B cell (primary cell): ENCODE results near the gene S1PR1. TPM values are rescaled to one million over a fixed set of nuclear protein-coding genes. Genes with fewer than 3 reads are reported as not detected.

Experiments
- ATAC-seq: fragments of 200-7000 bp; cut with Tn5 transposase; one replicate; pipeline ENCODE4 v1.10.0; 2021; ENCODE audit warnings: low read depth, mild to moderate bottlenecking, moderate number of reproducible peaks, moderate library complexity
- CTCF ChIA-PET: fragments of 350-600 bp; sonication (Branson Sonifier 250); formaldehyde crosslinking; loops from one replicate; lab custom pipeline; 2021; ENCODE audit warnings: antibody characterized with exemption, inconsistent platforms; lab: Charles Lee
- POLR2A ChIA-PET: fragments of 350-600 bp; sonication (Branson Sonifier 250); formaldehyde crosslinking; loops from one replicate; lab custom pipeline; 2021; ENCODE audit warnings: antibody characterized with exemption; lab: Charles Lee
- DNase-seq: peaks from one replicate; pipeline ENCODE4 v3.0.0; 2013
- H2AFZ ChIP-seq: 2 replicates; pipeline ENCODE4 v1.6.1; 2012; ENCODE audit warnings: mild to moderate bottlenecking, low read depth, low read length; ENCODE audit not compliant: insufficient read depth, poor library complexity, severe bottlenecking
- H3K27ac ChIP-seq, 2 donors: 1 replicate in 1 of 2; 2 replicates in 1 of 2; pipeline ENCODE4 v1.5.1; 2012 to 2013; ENCODE audit warnings: low read length in 2 of 2, mild to moderate bottlenecking in 2 of 2, moderate library complexity in 1 of 2
- H3K27me3 ChIP-seq, 4 experiments: fragments of 200-600 bp in 1 of 4; sonication (generic) in 1 of 4; replicated peaks in 1 of 4; 1 replicate in 2 of 4; 2 replicates in 2 of 4; pipeline versions ENCODE4 v1.6.1 to v1.7.0; 2013 to 2016; ENCODE audit warnings: low read length in 3 of 4, mild to moderate bottlenecking in 2 of 4, mixed read lengths in 1 of 4, moderate library complexity in 1 of 4; ENCODE audit not compliant: insufficient read depth in 4 of 4, control insufficient read depth in 3 of 4; ENCODE audit errors: control extremely low read depth in 1 of 4
- H3K36me3 ChIP-seq, 2 experiments: replicated peaks in 1 of 2; 1 replicate in 1 of 2; 2 replicates in 1 of 2; pipeline versions ENCODE4 v1.6.1 to v1.7.1; 2013; ENCODE audit warnings: low read length in 1 of 2; ENCODE audit not compliant: insufficient read depth in 2 of 2, control insufficient read depth in 1 of 2; ENCODE audit errors: control extremely low read depth in 1 of 2, extremely low read depth in 1 of 2
- H3K4me1 ChIP-seq, 2 donors: fragments of 200-600 bp in 1 of 2; sonication (generic) in 1 of 2; 1 replicate in 1 of 2; 2 replicates in 1 of 2; pipeline versions ENCODE4 v1.5.1 to v1.6.1; 2013 to 2017; ENCODE audit warnings: low read length in 2 of 2; ENCODE audit not compliant: control insufficient read depth in 2 of 2, insufficient read depth in 2 of 2
- H3K4me2 ChIP-seq: replicated peaks from 2 replicates; pipeline ENCODE3; 2012; ENCODE audit warnings: mild to moderate bottlenecking, low read depth, low read length; ENCODE audit not compliant: poor library complexity, severe bottlenecking
- H3K4me3 ChIP-seq, 5 experiments: fragments of 200-600 bp in 1 of 5; sonication (generic) in 1 of 5; 1 replicate in 3 of 5; 2 replicates in 2 of 5; pipeline versions ENCODE4 v1.5.1 to v1.7.0; 2011 to 2016; ENCODE audit warnings: low read length in 4 of 5, mild to moderate bottlenecking in 4 of 5, low read depth in 2 of 5, control low read depth in 1 of 5, moderate library complexity in 1 of 5; ENCODE audit not compliant: insufficient read depth in 1 of 5; ENCODE audit errors: control extremely low read depth in 1 of 5, extremely low read depth in 1 of 5
- H3K79me2 ChIP-seq: fragments of 200-600 bp; sonication (generic); one replicate; pipeline ENCODE4 v1.6.0; 2016; ENCODE audit warnings: low read length; ENCODE audit not compliant: control insufficient read depth, insufficient read depth
- H3K9ac ChIP-seq: fragments of 200-600 bp; sonication (generic); 2 replicates; pipeline ENCODE4 v1.6.1; 2017; ENCODE audit warnings: mild to moderate bottlenecking, low read length, moderate library complexity
- H3K9me3 ChIP-seq, 3 donors: one replicate each; pipeline versions ENCODE4 v1.6.1 to v1.7.1; 2013; ENCODE audit warnings: low read length in 2 of 3; ENCODE audit not compliant: control insufficient read depth in 2 of 3, insufficient read depth in 1 of 3; ENCODE audit errors: control extremely low read depth in 1 of 3
- H4K20me1 ChIP-seq: 2 replicates; pipeline ENCODE4 v1.6.0; 2012; ENCODE audit warnings: mild to moderate bottlenecking, low read length; ENCODE audit not compliant: insufficient read depth, control insufficient read depth, poor library complexity, severe bottlenecking
- H3K27ac Mint-ChIP-seq: one replicate; pipeline ENCODE4 v1.8.0; 2021; ENCODE audit warnings: mixed read lengths
- H3K27me3 Mint-ChIP-seq: one replicate; pipeline ENCODE4 v1.8.0; 2021; ENCODE audit warnings: mixed read lengths
- H3K4me1 Mint-ChIP-seq: one replicate; pipeline ENCODE4 v1.8.0; 2021; ENCODE audit warnings: mixed read lengths
- H3K4me3 Mint-ChIP-seq: one replicate; pipeline ENCODE4 v1.8.0; 2021; ENCODE audit warnings: mixed read lengths
- H3K9me3 Mint-ChIP-seq: one replicate; pipeline ENCODE4 v1.8.0; 2022; ENCODE audit warnings: mixed read lengths; ENCODE audit not compliant: insufficient read depth
- CTCF ChIP-seq: fragments of 200-600 bp; IDR thresholded peaks from one replicate; pipeline ENCODE4 v1.8.0; 2022; ENCODE audit warnings: antibody characterized with exemption, mild to moderate bottlenecking
- EZH2 ChIP-seq: IDR thresholded peaks from 2 replicates; pipeline ENCODE4 v1.6.1; 2012; ENCODE audit warnings: borderline replicate concordance, low read depth, mild to moderate bottlenecking, moderate library complexity, low read length; ENCODE audit not compliant: insufficient read depth, poor library complexity, severe bottlenecking
- WGBS: methylation state at CpG from one replicate; pipeline ENCODE4 v1.1.5; 2013; ENCODE audit warnings: missing lambda C conversion rate; ENCODE audit not compliant: insufficient coverage; 5-methylcytosine and 5-hydroxymethylcytosine counted together
- intact Hi-C: fragments of 100-400 bp; cut with micrococcal nuclease; formaldehyde crosslinking; loops from one replicate; pipeline ENCODE4 v1.10.0; 2022
- polyA plus RNA-seq: library from polyadenylated mRNA; depleted of rRNA; stranded (reverse); fragments of >200 nt; gene quantifications from 2 replicates; pipeline ENCODE4 v1.2.3, GENCODE V29; 2012
- total RNA-seq, 2 donors: library from RNA; stranded (reverse); fragments of 120-200 nt in 1 of 2; gene quantifications; 1 replicate in 1 of 2; 2 replicates in 1 of 2; pipeline versions ENCODE4 v1.2.3 to v1.2.4, GENCODE V29; 2013 to 2022

S1PR1 gene
- total and polyA plus RNA-seq, 2 donors (not counting 1 experiment from before 2014, with no cell fraction given): 44.5 to 225 TPM

GRCh38 chr1:101219924-101220870 is 16.6 kb upstream of the S1PR1 start:
- no peaks in the 10 kb centered on the region for H3K27me3 Mint-ChIP-seq
- no peaks in the 10 kb centered on the region for H4K20me1 ChIP-seq
- peaks cover 18% of the 10 kb centered on the region in 2 donors for H3K4me1 ChIP-seq
- no peaks in the 10 kb centered on the region for H3K79me2 ChIP-seq
- intact Hi-C loops: no loop called here
- no peak overlapping the region for H3K4me3 ChIP-seq
- ATAC-seq (no peak), DNase-seq (no peak)
- H3K27ac Mint-ChIP-seq: no peak overlapping the region
- H3K4me1 Mint-ChIP-seq: peaks cover 17% of the 10 kb centered on the region
- POLR2A ChIA-PET: interaction anchor here (0.6 kb wide), 1 partner anchor 15 kb away, joined by 4 read pairs; no protein-coding TSS in a partner anchor
- TF ChIP-seq EZH2: no peak
- TF ChIP-seq CTCF: no peak
- no peak overlapping the region for H3K4me2 ChIP-seq
- CTCF ChIA-PET: interaction anchor here (0.7 to 3.3 kb wide), 3 partner anchors 19 to 299 kb away, joined by 4 to 10 read pairs (median 7); no protein-coding TSS in a partner anchor
- H3K9ac ChIP-seq: no peak overlapping the region
- H3K27ac ChIP-seq: no peak overlapping the region
- WGBS: 96% methylated on average over 7 of the region's 11 CpGs
- no peaks in the 10 kb centered on the region for H3K36me3 ChIP-seq
- peak overlapping the region; percentile 81 for H2AFZ ChIP-seq
- no peaks in the 10 kb centered on the region for H3K27me3 ChIP-seq
- H3K4me3 Mint-ChIP-seq: no peak overlapping the region
- no peaks in the 10 kb centered on the region for H3K9me3 Mint-ChIP-seq
- no peaks in the 10 kb centered on the region for H3K9me3 ChIP-seq

GRCh38 chr1:101220906-101221305 is 15.9 kb upstream of the S1PR1 start:
- Histone ChIP-seq H2AFZ (peak overlapping the region; percentile 81), H3K9ac (no peak overlapping the region), H3K27me3 (no peaks in the 10 kb centered on the region), H3K36me3 (no peaks in the 10 kb centered on the region), H3K4me1 (peaks cover 18% of the 10 kb centered on the region in 2 donors), H3K4me2 (no peak overlapping the region), H4K20me1 (no peaks in the 10 kb centered on the region), H3K4me3 (no peak overlapping the region), H3K79me2 (no peaks in the 10 kb centered on the region), H3K9me3 (no peaks in the 10 kb centered on the region), H3K27ac (peak overlapping the region in 1 of 2 donors; percentile 70)
- TF ChIP-seq CTCF: no peak
- TF ChIP-seq EZH2: no peak
- H3K4me1 Mint-ChIP-seq: peaks cover 17% of the 10 kb centered on the region
- CTCF ChIA-PET: interaction anchor here (0.7 to 3.3 kb wide), 3 partner anchors 18 to 300 kb away, joined by 4 to 10 read pairs (median 7); no protein-coding TSS in a partner anchor
- WGBS: 29% methylated on average over 1 of the region's 4 CpGs
- ATAC-seq: no peak
- no peaks in the 10 kb centered on the region for H3K27me3 Mint-ChIP-seq
- POLR2A ChIA-PET: no interaction called here
- intact Hi-C loops: no loop called here
- no peak overlapping the region for H3K4me3 Mint-ChIP-seq
- no peak for DNase-seq
- H3K27ac Mint-ChIP-seq: peak overlapping the region; percentile 66
- no peaks in the 10 kb centered on the region for H3K9me3 Mint-ChIP-seq
